Measurements from ENCODE around the gene ANKAR. TPM values are rescaled to one million over a fixed set of nuclear protein-coding genes. Genes with fewer than 3 reads are reported as not detected.
"Not testable (repeated sequence)": the region's sequence is repeated elsewhere in the genome, so short reads cannot be mapped to it uniquely, and the experiment has no call there.

Gene ANKAR
- total RNA-seq, 1 donor from 2014 or later, result 3.6 TPM

DNA sequence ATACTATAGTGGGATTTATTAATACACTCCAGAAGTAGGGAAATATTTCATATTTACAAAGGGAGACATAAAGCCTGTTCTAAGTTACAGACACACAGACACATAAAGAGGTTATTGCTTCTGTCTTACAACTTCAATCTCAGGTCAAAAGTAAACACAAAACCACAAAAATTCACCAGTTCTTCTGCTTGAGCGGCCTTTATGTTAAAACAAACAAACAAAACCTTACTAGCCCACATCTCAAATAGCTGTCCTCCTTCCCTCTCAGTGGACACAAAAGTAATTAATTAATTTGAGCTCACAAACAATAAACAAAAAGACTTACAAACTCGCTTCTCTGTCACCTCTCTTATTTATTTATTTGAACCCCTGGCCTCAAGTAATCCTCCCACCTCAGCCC, 14.7 kb upstream of the ANKAR start:
- Mint-ChIP-seq H3K4me1 (ENCODE audit: low read depth, unreplicated experiment) (no peaks in the 10 kb centered on the region), H3K27me3 (ENCODE audit: unreplicated experiment) (no peaks in the 10 kb centered on the region), H3K27ac (ENCODE audit: unreplicated experiment) (no peak overlapping the region), H3K36me3 (ENCODE audit: unreplicated experiment) (no peaks in the 10 kb centered on the region), H3K9me3 (ENCODE audit: unreplicated experiment) (no peaks in the 10 kb centered on the region), H3K4me3 (ENCODE audit: unreplicated experiment) (no peak overlapping the region)
- TF ChIP-seq, protein P1, sequence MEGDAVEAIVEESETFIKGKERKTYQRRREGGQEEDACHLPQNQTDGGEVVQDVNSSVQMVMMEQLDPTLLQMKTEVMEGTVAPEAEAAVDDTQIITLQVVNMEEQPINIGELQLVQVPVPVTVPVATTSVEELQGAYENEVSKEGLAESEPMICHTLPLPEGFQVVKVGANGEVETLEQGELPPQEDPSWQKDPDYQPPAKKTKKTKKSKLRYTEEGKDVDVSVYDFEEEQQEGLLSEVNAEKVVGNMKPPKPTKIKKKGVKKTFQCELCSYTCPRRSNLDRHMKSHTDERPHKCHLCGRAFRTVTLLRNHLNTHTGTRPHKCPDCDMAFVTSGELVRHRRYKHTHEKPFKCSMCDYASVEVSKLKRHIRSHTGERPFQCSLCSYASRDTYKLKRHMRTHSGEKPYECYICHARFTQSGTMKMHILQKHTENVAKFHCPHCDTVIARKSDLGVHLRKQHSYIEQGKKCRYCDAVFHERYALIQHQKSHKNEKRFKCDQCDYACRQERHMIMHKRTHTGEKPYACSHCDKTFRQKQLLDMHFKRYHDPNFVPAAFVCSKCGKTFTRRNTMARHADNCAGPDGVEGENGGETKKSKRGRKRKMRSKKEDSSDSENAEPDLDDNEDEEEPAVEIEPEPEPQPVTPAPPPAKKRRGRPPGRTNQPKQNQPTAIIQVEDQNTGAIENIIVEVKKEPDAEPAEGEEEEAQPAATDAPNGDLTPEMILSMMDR (IDR thresholded peaks at IDR 0.05; ENCODE audit: partially characterized antibody, unreplicated experiment), result no peak
- DNase-seq, result no peak

GRCh38 chr2:189660803-189661147, 13.7 kb upstream of the ANKAR start:
- no peaks in the 10 kb centered on the region for H3K4me1 Mint-ChIP-seq (ENCODE audit: low read depth, unreplicated experiment)
- H3K9me3 Mint-ChIP-seq (ENCODE audit: unreplicated experiment), result no peaks in the 10 kb centered on the region
- no peaks in the 10 kb centered on the region for H3K27me3 Mint-ChIP-seq (ENCODE audit: unreplicated experiment)
- no peak for DNase-seq
- no peaks in the 10 kb centered on the region for H3K36me3 Mint-ChIP-seq (ENCODE audit: unreplicated experiment)
- no peak overlapping the region for H3K27ac Mint-ChIP-seq (ENCODE audit: unreplicated experiment)
- H3K4me3 Mint-ChIP-seq (ENCODE audit: unreplicated experiment), result no peak overlapping the region
- TF ChIP-seq, protein P1 (IDR thresholded peaks at IDR 0.05; ENCODE audit: partially characterized antibody, unreplicated experiment), result no peak

DNA sequence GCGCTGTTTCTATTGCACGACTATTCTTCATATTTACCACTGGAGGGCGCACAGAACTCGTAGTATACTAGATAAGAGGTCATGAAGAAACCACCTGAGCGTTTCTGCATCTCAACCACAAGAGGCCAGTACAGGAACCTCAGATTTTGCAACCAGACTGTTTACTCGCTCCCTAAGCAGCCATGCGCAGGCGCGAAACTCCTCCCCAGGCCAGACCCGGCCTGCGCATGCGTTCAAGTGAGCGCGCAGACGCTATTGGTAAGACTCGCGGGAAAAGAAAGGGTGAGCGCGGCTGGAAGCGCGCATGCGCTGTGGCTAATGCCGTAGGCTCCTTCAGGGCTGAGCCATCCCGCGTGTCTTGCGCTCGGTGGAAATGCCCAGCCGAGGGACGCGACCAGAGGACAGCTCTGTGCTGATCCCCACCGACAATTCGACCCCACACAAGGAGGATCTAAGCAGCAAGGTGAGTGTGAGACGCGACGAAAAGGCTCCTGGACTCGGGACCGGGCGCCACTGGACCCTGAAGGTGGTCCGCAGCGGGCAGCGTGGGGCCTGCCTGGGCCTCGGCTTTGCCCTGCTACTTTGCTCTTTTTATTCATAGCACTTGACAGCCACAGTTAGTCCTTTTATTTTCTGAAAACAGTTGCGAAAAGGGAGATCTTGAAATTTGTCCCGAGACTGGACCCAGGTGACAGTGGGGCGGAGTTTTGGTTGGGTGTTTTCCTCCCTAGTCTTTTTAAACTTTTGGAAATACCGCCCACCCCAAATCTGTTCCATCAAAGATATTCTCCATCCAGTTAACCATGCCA, 13.1 kb upstream of the ANKAR start, which contains the start of gene ASNSD1:
TSS of gene ASNSD1 (plus strand) at position 312 of the 809 bp plus-strand sequence. CDS start 4,674 bp downstream, outside the sequence.
- Mint-ChIP-seq H3K27me3 (ENCODE audit: unreplicated experiment) (no peaks in the 10 kb centered on the region), H3K36me3 (ENCODE audit: unreplicated experiment) (no peaks in the 10 kb centered on the region), H3K4me1 (ENCODE audit: low read depth, unreplicated experiment) (no peaks in the 10 kb centered on the region), H3K4me3 (ENCODE audit: unreplicated experiment) (no peak within 1 kb of the TSS), H3K27ac (ENCODE audit: unreplicated experiment) (no peak within 1 kb of the TSS), H3K9me3 (ENCODE audit: unreplicated experiment) (no peaks in the 10 kb centered on the region)
- TF ChIP-seq, protein P1 (IDR thresholded peaks at IDR 0.05; ENCODE audit: partially characterized antibody, unreplicated experiment), result peak; percentile 92
- DNase-seq, result peak; percentile 100

GRCh38 chr2:189661957-189662321, 12.5 kb upstream of the ANKAR start:
- H3K36me3 Mint-ChIP-seq (ENCODE audit: unreplicated experiment), result no peaks in the 10 kb centered on the region
- H3K27ac Mint-ChIP-seq (ENCODE audit: unreplicated experiment), result no peak overlapping the region
- H3K27me3 Mint-ChIP-seq (ENCODE audit: unreplicated experiment), result no peaks in the 10 kb centered on the region
- no peak overlapping the region for H3K4me3 Mint-ChIP-seq (ENCODE audit: unreplicated experiment)
- TF ChIP-seq, protein P1 (IDR thresholded peaks at IDR 0.05; ENCODE audit: partially characterized antibody, unreplicated experiment), result no peak
- H3K9me3 Mint-ChIP-seq (ENCODE audit: unreplicated experiment), result no peaks in the 10 kb centered on the region
- no peaks in the 10 kb centered on the region for H3K4me1 Mint-ChIP-seq (ENCODE audit: low read depth, unreplicated experiment)
- DNase-seq, result no peak

DNA sequence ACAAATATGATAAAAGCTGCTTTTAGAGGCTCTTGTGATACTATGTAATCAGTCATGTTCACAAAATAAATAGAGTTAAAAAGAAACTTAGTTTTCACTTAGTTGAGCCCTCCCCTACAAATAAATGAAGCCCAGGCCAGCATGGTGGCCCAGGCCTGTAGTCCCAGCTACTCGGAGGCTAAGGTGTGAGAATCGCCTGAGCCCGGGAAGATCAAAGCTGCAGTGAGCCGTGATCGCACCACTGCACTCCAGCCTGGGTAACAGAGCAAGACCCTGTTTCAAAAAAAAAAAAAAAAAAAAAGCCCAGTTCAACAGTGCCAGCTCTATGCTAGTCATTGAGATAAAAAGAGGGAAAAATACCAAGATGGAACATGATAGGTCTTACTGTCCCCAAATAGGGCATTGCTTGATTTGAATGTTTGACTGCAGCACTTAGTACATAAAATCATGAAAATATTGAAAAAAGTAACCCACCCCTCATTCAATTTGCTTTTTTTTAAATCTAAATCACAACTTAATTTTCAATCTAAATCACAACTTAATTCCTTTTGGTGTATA, 11.7 kb upstream of the ANKAR start:
- no peaks in the 10 kb centered on the region for H3K4me1 Mint-ChIP-seq (ENCODE audit: low read depth, unreplicated experiment)
- no peaks in the 10 kb centered on the region for H3K36me3 Mint-ChIP-seq (ENCODE audit: unreplicated experiment)
- no peaks in the 10 kb centered on the region for H3K27me3 Mint-ChIP-seq (ENCODE audit: unreplicated experiment)
- DNase-seq, result no peak
- TF ChIP-seq, protein P1 (IDR thresholded peaks at IDR 0.05; ENCODE audit: partially characterized antibody, unreplicated experiment), result no peak
- H3K9me3 Mint-ChIP-seq (ENCODE audit: unreplicated experiment), result no peaks in the 10 kb centered on the region
- H3K4me3 Mint-ChIP-seq (ENCODE audit: unreplicated experiment), result no peak overlapping the region
- H3K27ac Mint-ChIP-seq (ENCODE audit: unreplicated experiment), result no peak overlapping the region

GRCh38 chr2:189663319-189663718, 11.2 kb upstream of the ANKAR start:
- not testable (repeated sequence) for H3K36me3 Mint-ChIP-seq (ENCODE audit: unreplicated experiment); H3K9me3 Mint-ChIP-seq (ENCODE audit: unreplicated experiment); H3K27me3 Mint-ChIP-seq (ENCODE audit: unreplicated experiment); DNase-seq; H3K27ac Mint-ChIP-seq (ENCODE audit: unreplicated experiment); H3K4me3 Mint-ChIP-seq (ENCODE audit: unreplicated experiment); H3K4me1 Mint-ChIP-seq (ENCODE audit: low read depth, unreplicated experiment)

All from glutamatergic neuron (in vitro differentiated cells).